Caco-2 (cell line): ENCODE measurements around the gene RNU1-1. TPM values are rescaled to one million over a fixed set of nuclear protein-coding genes. Genes with fewer than 3 reads are reported as not detected.
"Not testable (repeated sequence)": the region's sequence is repeated elsewhere in the genome, so short reads cannot be mapped to it uniquely, and the experiment has no call there.

Experiments
- BruUV-seq: library from RNA; stranded (reverse); fragments of 400-500 nt; replicated peaks from 2 replicates; lab custom pipeline; 2021; lab: Mats Ljungman, UMichigan
- CTCF ChIA-PET: fragments of 300-600 bp; sonication (Branson Sonifier 250); formaldehyde crosslinking; loops from one replicate; lab custom pipeline; 2022; ENCODE audit warnings: antibody characterized with exemption; lab: Charles Lee
- POLR2A ChIA-PET: fragments of 300-600 bp; sonication (Branson Sonifier 250); formaldehyde crosslinking; loops from one replicate; lab custom pipeline; 2022; ENCODE audit warnings: antibody characterized with exemption; lab: Charles Lee
- DNase-seq, 2 experiments: peaks; one replicate each; pipeline versions ENCODE4 v3.0.0 to v3.0.0-alpha.2; 2020 to 2022
- H3K27me3 ChIP-seq: replicated peaks from 2 replicates; pipeline ENCODE4 v1.6.0; 2011; ENCODE audit warnings: low read length; ENCODE audit not compliant: control insufficient read depth, insufficient read depth
- H3K36me3 ChIP-seq: 2 replicates; pipeline ENCODE4 v1.5.1; 2011; ENCODE audit warnings: low read length; ENCODE audit not compliant: control insufficient read depth, insufficient read depth
- H3K4me1 ChIP-seq: fragments of 250-450 bp; sonication (Bioruptor Pico); 2 replicates; pipeline ENCODE4 v1.5.1; 2020; ENCODE audit warnings: mild to moderate bottlenecking
- H3K4me3 ChIP-seq: 2 replicates; pipeline ENCODE4 v1.5.1; 2011; ENCODE audit warnings: low read depth, mild to moderate bottlenecking, control low read depth, low read length
- H3K9me3 ChIP-seq: fragments of 250-450 bp; sonication (Bioruptor Pico); 2 replicates; pipeline ENCODE4 v1.5.1; 2020; ENCODE audit warnings: mild to moderate bottlenecking, moderate library complexity
- H3K27ac Mint-ChIP-seq: one replicate; pipeline ENCODE4 v1.8.0; 2022; ENCODE audit warnings: mixed read lengths; ENCODE audit not compliant: unreplicated experiment
- H3K27me3 Mint-ChIP-seq: one replicate; pipeline ENCODE4 v1.8.0; 2022; ENCODE audit warnings: mixed read lengths; ENCODE audit not compliant: insufficient read depth, unreplicated experiment
- H3K36me3 Mint-ChIP-seq: one replicate; pipeline ENCODE4 v1.8.0; 2022; ENCODE audit warnings: mild to moderate bottlenecking, mixed read lengths; ENCODE audit not compliant: insufficient read depth, unreplicated experiment
- H3K4me1 Mint-ChIP-seq: one replicate; pipeline ENCODE4 v1.8.0; 2022; ENCODE audit warnings: low read depth, mixed read lengths; ENCODE audit not compliant: unreplicated experiment
- H3K4me3 Mint-ChIP-seq: one replicate; pipeline ENCODE4 v1.8.0; 2022; ENCODE audit warnings: mild to moderate bottlenecking, moderate library complexity, mixed read lengths; ENCODE audit not compliant: unreplicated experiment
- H3K9me3 Mint-ChIP-seq: one replicate; pipeline ENCODE4 v1.8.0; 2022; ENCODE audit warnings: mixed read lengths; ENCODE audit not compliant: unreplicated experiment
- intact Hi-C: fragments of 100-400 bp; cut with micrococcal nuclease; formaldehyde crosslinking; loops from one replicate; pipeline ENCODE4 v1.10.0; 2022; ENCODE audit not compliant: unreplicated experiment
- total RNA-seq: library from RNA; stranded (reverse); gene quantifications from 2 replicates; pipeline ENCODE4 v1.2.3, GENCODE V29; 2022
- TF ChIP-seq, protein P1 (sequence below), 2 experiments: fragments of 200-600 bp in 1 of 2; IDR thresholded peaks; 1 replicate in 1 of 2; 2 replicates in 1 of 2; pipeline versions ENCODE4 v1.5.1 to v1.8.0; 2011 to 2022; ENCODE audit warnings: antibody characterized with exemption in 1 of 2, control low read depth in 1 of 2, inconsistent platforms in 1 of 2, low read depth in 1 of 2, low read length in 1 of 2, mild to moderate bottlenecking in 1 of 2, moderate library complexity in 1 of 2; ENCODE audit not compliant: insufficient read depth in 1 of 2, severe bottlenecking in 1 of 2, unreplicated experiment in 1 of 2

The RNU1-1 gene
- total RNA-seq, 1 experiment from 2014 or later: 1,622 TPM

GRCh38 chr1:16484931-16485330 lies 29.2 kb downstream of the RNU1-1 start:
- H3K36me3 ChIP-seq: no peaks in the 10 kb centered on the region
- Mint-ChIP-seq H3K27me3 (no peaks in the 10 kb centered on the region), H3K9me3 (no peaks in the 10 kb centered on the region), H3K36me3 (peaks cover 6% of the 10 kb centered on the region), H3K4me1 (no peaks in the 10 kb centered on the region), H3K4me3 (no peak overlapping the region), H3K27ac (no peak overlapping the region)
- TF ChIP-seq, protein P1, sequence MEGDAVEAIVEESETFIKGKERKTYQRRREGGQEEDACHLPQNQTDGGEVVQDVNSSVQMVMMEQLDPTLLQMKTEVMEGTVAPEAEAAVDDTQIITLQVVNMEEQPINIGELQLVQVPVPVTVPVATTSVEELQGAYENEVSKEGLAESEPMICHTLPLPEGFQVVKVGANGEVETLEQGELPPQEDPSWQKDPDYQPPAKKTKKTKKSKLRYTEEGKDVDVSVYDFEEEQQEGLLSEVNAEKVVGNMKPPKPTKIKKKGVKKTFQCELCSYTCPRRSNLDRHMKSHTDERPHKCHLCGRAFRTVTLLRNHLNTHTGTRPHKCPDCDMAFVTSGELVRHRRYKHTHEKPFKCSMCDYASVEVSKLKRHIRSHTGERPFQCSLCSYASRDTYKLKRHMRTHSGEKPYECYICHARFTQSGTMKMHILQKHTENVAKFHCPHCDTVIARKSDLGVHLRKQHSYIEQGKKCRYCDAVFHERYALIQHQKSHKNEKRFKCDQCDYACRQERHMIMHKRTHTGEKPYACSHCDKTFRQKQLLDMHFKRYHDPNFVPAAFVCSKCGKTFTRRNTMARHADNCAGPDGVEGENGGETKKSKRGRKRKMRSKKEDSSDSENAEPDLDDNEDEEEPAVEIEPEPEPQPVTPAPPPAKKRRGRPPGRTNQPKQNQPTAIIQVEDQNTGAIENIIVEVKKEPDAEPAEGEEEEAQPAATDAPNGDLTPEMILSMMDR (IDR thresholded peaks at IDR 0.05; ENCODE audit: insufficient read depth in 1 of 2, low read depth in 1 of 2, low read length in 1 of 2, severe bottlenecking in 1 of 2, unreplicated experiment in 1 of 2): no peak
- no TSS peak for BruUV-seq
- CTCF ChIA-PET: no interaction called here
- DNase-seq: no peak
- POLR2A ChIA-PET: no interaction called here
- no peak overlapping the region for H3K4me3 ChIP-seq
- no peaks in the 10 kb centered on the region for H3K4me1 ChIP-seq
- intact Hi-C loops: no loop called here
- no peaks in the 10 kb centered on the region for H3K27me3 ChIP-seq
- H3K9me3 ChIP-seq: no peaks in the 10 kb centered on the region

- Histone ChIP-seq H3K27me3 (no peaks in the 10 kb centered on the region), H3K4me3 (no peak overlapping the region), H3K36me3 (no peaks in the 10 kb centered on the region), H3K4me1 (no peaks in the 10 kb centered on the region), H3K9me3 (no peaks in the 10 kb centered on the region)
- BruUV-seq: no TSS peak
- ChIA-PET POLR2A (no interaction called here), CTCF (no interaction called here)
- H3K36me3 Mint-ChIP-seq: peaks cover 6% of the 10 kb centered on the region
- H3K9me3 Mint-ChIP-seq: no peaks in the 10 kb centered on the region
- H3K27ac Mint-ChIP-seq: no peak overlapping the region
- intact Hi-C loops: no loop called here
- no peaks in the 10 kb centered on the region for H3K27me3 Mint-ChIP-seq
- H3K4me3 Mint-ChIP-seq: no peak overlapping the region
- TF ChIP-seq, protein P1 (IDR thresholded peaks at IDR 0.05; ENCODE audit: insufficient read depth in 1 of 2, low read depth in 1 of 2, low read length in 1 of 2, severe bottlenecking in 1 of 2, unreplicated experiment in 1 of 2): no peak
- no peaks in the 10 kb centered on the region for H3K4me1 Mint-ChIP-seq
- no peak for DNase-seq
Observed at GRCh38 chr1:16484501-16484835, 29.6 kb downstream of the RNU1-1 start.

- H3K4me3 ChIP-seq, H3K36me3 ChIP-seq, POLR2A ChIA-PET, H3K36me3 Mint-ChIP-seq, H3K4me1 Mint-ChIP-seq, H3K4me3 Mint-ChIP-seq, H3K27me3 ChIP-seq, CTCF ChIA-PET, H3K27ac Mint-ChIP-seq, H3K9me3 ChIP-seq, H3K4me1 ChIP-seq, DNase-seq, H3K27me3 Mint-ChIP-seq, intact Hi-C loops, H3K9me3 Mint-ChIP-seq, BruUV-seq: not testable (repeated sequence)
Observed at GRCh38 chr1:16483639-16484500, 30.2 kb downstream of the RNU1-1 start.

- H3K27ac Mint-ChIP-seq, CTCF ChIA-PET, H3K27me3 Mint-ChIP-seq, intact Hi-C loops, H3K27me3 ChIP-seq, BruUV-seq, H3K4me1 Mint-ChIP-seq, H3K4me1 ChIP-seq, H3K36me3 ChIP-seq, DNase-seq, H3K9me3 Mint-ChIP-seq, H3K36me3 Mint-ChIP-seq, H3K9me3 ChIP-seq, H3K4me3 Mint-ChIP-seq, POLR2A ChIA-PET, H3K4me3 ChIP-seq: not testable (repeated sequence)
Observed at GRCh38 chr1:16483146-16483545, 30.9 kb downstream of the RNU1-1 start.
